Progenitor cell of endocrine pancreas (in vitro differentiated cells): ENCODE results near the gene BBLN. TPM values are rescaled to one million over a fixed set of nuclear protein-coding genes. Genes with fewer than 3 reads are reported as not detected.
A peak's percentile ranks its signal among the peaks of the same experiment; 100 is the strongest.

Source experiments
- DNase-seq: peaks from one replicate; pipeline ENCODE4 v3.0.0; 2021; ENCODE audit warnings: low spot score; ENCODE audit not compliant: unreplicated experiment
- H3K27ac Mint-ChIP-seq: 2 replicates; pipeline ENCODE4 v1.8.0; 2021; ENCODE audit warnings: mild to moderate bottlenecking, moderate library complexity, mixed read lengths
- H3K27me3 Mint-ChIP-seq: 2 replicates; pipeline ENCODE4 v1.8.0; 2021; ENCODE audit warnings: mixed read lengths
- H3K36me3 Mint-ChIP-seq: 2 replicates; pipeline ENCODE4 v1.8.0; 2022; ENCODE audit warnings: mixed read lengths; ENCODE audit not compliant: insufficient read depth
- H3K4me1 Mint-ChIP-seq: 2 replicates; pipeline ENCODE4 v1.8.0; 2021; ENCODE audit warnings: low read depth, mixed read lengths
- H3K4me3 Mint-ChIP-seq: 2 replicates; pipeline ENCODE4 v1.8.0; 2021; ENCODE audit warnings: low read depth, mild to moderate bottlenecking, moderate library complexity, mixed read lengths
- H3K9me3 Mint-ChIP-seq: 2 replicates; pipeline ENCODE4 v1.8.0; 2021; ENCODE audit warnings: low read depth, mixed read lengths
- total RNA-seq: library from RNA; stranded (reverse); gene quantifications from 2 replicates; pipeline ENCODE4 v1.2.1, GENCODE V29; 2021
- TF ChIP-seq, protein P1 (sequence below): fragments of 200-600 bp; sonication (generic); IDR thresholded peaks from one replicate; pipeline ENCODE4 v1.5.0; 2021; ENCODE audit warnings: antibody characterized with exemption, mild to moderate bottlenecking; ENCODE audit not compliant: unreplicated experiment

Gene BBLN
- total RNA-seq, 1 donor from 2014 or later: 57.3 TPM

DNA sequence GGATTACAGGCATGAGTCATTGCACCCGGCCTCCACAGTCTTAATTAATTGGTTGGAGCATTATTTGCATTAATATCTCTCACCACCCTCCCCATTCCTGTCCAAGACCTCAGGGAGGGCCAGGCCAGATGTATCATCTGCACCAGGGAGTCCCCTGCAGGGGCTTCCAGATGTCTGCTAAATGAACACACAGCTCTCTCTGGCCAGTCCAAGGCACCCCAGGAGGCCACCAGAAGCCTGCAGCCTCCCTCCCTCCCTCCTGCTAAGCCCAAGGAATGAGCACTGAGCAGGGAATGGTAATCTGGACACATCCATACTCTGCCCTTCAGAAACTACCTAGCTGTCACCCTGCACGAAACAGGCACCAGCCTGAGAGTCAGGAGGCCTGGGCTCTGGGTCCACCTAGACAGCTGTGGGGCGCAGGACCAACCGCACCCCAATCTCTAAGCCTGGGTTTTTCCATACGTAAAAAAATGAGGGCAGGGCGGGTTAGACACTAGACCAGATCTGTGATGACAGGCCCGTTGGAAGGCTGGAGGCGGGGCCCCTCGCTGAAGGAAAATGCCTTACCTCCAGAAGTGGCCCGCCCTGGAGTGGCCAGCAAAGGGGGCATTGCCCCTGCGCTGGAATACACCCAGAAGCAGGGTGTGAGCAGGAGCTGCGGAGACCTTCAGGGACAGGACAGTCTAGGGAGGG, 23.0 kb downstream of the BBLN start:
- DNase-seq: no peak
- Mint-ChIP-seq H3K9me3 (no peaks in the 10 kb centered on the region), H3K36me3 (peaks cover 42% of the 10 kb centered on the region), H3K27ac (no peak overlapping the region), H3K27me3 (no peaks in the 10 kb centered on the region), H3K4me1 (no peaks in the 10 kb centered on the region), H3K4me3 (no peak overlapping the region)
- TF ChIP-seq, protein P1, sequence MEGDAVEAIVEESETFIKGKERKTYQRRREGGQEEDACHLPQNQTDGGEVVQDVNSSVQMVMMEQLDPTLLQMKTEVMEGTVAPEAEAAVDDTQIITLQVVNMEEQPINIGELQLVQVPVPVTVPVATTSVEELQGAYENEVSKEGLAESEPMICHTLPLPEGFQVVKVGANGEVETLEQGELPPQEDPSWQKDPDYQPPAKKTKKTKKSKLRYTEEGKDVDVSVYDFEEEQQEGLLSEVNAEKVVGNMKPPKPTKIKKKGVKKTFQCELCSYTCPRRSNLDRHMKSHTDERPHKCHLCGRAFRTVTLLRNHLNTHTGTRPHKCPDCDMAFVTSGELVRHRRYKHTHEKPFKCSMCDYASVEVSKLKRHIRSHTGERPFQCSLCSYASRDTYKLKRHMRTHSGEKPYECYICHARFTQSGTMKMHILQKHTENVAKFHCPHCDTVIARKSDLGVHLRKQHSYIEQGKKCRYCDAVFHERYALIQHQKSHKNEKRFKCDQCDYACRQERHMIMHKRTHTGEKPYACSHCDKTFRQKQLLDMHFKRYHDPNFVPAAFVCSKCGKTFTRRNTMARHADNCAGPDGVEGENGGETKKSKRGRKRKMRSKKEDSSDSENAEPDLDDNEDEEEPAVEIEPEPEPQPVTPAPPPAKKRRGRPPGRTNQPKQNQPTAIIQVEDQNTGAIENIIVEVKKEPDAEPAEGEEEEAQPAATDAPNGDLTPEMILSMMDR: no peak

DNA sequence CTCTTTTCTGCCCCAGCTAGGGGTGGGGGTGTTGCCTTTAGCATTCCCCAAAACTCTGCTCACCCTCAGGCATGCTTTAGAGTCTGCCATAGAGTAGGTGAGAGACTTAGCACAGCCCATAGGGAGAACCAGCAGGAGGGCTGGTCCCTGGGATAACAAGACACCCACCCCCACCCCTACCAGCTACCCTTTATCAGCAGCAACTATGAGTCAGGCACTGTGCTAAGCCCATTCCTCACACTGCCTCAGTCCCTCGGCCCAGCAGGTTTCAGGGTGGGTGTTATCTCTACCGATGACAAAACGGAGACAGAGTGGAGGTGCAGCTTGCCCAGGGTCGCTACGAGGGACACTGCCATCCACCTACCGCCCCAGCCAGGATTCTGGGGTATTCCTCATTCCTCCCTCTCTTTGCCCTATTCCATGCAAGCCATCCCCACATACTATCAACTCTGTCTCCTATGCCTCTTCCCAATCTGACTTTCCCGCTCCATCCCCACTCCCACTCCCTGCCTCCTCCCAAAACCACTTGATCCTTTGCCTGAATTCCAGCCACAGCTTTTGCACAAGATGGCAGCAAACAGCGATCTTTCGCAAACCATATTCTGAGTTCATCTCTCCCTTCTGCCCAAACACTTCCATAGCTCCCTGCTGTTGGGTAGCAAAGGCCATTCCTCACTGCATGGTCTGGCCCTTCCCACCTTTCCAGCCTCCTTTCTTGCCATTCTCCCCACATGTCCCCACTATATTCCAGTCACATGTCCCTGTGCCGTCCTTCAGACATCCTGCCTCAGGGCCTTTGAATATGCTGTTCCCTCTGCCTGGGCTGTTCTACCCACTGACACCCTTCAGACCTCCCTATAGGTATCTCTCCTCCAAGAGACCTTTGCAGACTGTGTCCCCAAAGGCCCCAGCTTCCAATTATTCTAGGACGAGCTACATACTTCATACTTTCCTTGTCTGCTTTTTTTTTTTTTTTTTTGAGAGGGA, 26.2 kb downstream of the BBLN start:
- H3K27ac Mint-ChIP-seq: peak overlapping the region; percentile 30
- no peak for DNase-seq
- H3K36me3 Mint-ChIP-seq: peaks cover 29% of the 10 kb centered on the region
- H3K4me3 Mint-ChIP-seq: no peak overlapping the region
- H3K4me1 Mint-ChIP-seq: peaks cover 5% of the 10 kb centered on the region
- TF ChIP-seq, protein P1: no peak
- no peaks in the 10 kb centered on the region for H3K9me3 Mint-ChIP-seq
- H3K27me3 Mint-ChIP-seq: no peaks in the 10 kb centered on the region

DNA sequence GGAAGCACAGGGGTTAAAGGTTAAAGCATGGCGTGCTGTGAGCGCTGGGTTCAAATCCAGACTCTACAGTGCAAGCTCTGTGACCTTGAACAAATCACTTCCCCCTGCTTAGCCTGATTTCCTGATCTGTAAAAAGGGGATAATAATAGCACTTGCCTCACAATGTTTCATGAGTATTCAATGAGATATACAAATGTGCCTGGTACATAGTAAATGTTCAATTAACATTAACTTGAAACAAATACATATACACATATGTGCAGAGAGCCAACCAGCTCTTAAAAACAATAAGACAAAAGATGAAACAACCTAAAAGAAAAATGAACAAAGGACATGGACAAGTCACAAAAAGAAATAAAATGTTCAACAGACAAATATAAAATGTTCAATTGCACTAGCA, 27.3 kb downstream of the BBLN start:
- Mint-ChIP-seq H3K27ac (no peak overlapping the region), H3K9me3 (no peaks in the 10 kb centered on the region), H3K27me3 (no peaks in the 10 kb centered on the region), H3K4me3 (no peak overlapping the region), H3K36me3 (peaks cover 25% of the 10 kb centered on the region), H3K4me1 (peaks cover 6% of the 10 kb centered on the region)
- no peak for DNase-seq
- TF ChIP-seq, protein P1: no peak

DNA sequence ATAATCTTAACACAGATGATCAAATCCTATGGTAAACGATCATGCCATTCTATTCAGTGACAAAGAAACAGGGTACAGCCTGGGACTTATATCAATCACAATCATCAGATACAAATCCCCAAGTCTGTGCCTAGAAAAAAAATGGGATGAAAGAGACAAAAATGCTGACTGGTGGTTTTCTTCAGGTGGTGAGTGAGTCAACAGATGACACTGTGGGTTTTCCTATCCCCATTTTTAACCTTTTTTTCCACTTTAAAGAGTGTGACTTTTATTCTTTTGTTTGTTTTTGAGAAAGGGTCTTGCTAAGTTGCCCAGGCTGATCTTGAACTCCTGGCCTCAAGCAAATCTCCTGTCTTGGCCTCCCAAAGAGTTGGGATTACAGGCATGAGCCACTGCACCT, 28.1 kb downstream of the BBLN start:
- Mint-ChIP-seq H3K9me3 (no peaks in the 10 kb centered on the region), H3K27ac (no peak overlapping the region), H3K4me3 (no peak overlapping the region), H3K4me1 (peaks cover 6% of the 10 kb centered on the region), H3K36me3 (peaks cover 20% of the 10 kb centered on the region), H3K27me3 (no peaks in the 10 kb centered on the region)
- DNase-seq: no peak
- TF ChIP-seq, protein P1: no peak

DNA sequence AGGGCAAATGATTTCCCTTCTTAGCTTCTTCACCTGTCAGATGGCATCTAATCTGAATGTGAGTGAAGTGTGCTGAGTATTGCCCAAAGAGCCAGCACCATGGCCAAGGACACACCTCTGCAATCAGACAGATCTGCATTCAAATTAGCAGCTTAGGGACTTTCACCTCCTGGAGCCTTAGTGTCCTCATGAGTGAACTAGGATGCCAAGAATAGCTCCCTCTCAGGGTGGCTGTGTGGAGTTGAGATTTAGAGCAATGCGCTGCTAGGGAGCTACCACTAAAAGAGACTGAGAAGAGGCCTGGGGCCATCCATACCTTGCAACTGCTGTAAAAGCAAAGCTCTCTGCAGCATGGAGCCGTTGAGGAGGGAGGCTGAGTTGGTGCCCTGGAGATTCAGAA, 29.9 kb downstream of the BBLN start:
- Mint-ChIP-seq H3K27ac (no peak overlapping the region), H3K36me3 (peaks cover 14% of the 10 kb centered on the region), H3K27me3 (no peaks in the 10 kb centered on the region), H3K4me1 (peaks cover 6% of the 10 kb centered on the region), H3K9me3 (no peaks in the 10 kb centered on the region), H3K4me3 (peak overlapping the region; percentile 96)
- DNase-seq: no peak
- TF ChIP-seq, protein P1: no peak
